Measurements from ENCODE around the gene RGS10. TPM values are rescaled to one million over a fixed set of nuclear protein-coding genes. Genes with fewer than 3 reads are reported as not detected.

RGS10 gene
- total RNA-seq, 1 experiment from 2014 or later = 46.0 TPM

DNA sequence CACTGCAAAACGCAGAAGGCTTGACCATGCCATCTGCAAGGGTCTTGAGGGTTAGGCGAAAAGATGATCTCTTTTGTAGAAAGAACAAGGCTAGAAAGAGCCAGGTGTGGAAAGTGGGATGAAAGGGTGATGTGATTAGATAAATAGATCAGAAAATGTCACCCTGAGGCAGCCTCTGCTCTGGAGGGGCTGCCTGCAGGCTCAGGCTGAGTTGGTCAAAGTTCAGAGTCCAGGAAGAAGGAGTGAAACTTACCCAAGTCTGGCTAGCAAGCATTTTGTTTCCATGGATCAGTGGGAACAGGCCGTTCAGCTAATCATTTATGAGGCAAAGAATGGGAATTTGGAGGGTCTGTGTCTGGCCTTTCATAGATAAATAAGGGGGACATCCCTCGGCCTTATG lies 79.7 kb downstream of the RGS10 start:
- Histone ChIP-seq H3K4me1 (replicated peaks; ENCODE audit: insufficient read depth) (peaks cover 48% of the 10 kb centered on the region), H4K20me1 (ENCODE audit: insufficient read depth) (no peaks in the 10 kb centered on the region), H3K27ac (peak overlapping the region; percentile 90; the same call in 1 of the 2 replicates), H3K79me2 (ENCODE audit: low read depth) (no peaks in the 10 kb centered on the region), H3K9me2 (ENCODE audit: insufficient read depth) (no peaks in the 10 kb centered on the region), H3K36me3 (ENCODE audit: low read depth) (no peaks in the 10 kb centered on the region), H3K27me3 (ENCODE audit: insufficient read depth, low read depth) (no peaks in the 10 kb centered on the region), H3K9me3 (ENCODE audit: insufficient read depth, low read depth) (no peaks in the 10 kb centered on the region; the same call in 1 of the 2 replicates), H3F3A (ENCODE audit: insufficient read depth, low read depth) (peaks cover 14% of the 10 kb centered on the region), H3K4me3 (no peak overlapping the region), H3K4me2 (peak overlapping the region; percentile 63), H2AFZ (no peak overlapping the region)
- BruUV-seq (replicated peaks) = no TSS peak
- POLR2A ChIA-PET (ENCODE audit: unreplicated experiment) = no interaction called here
- CTCF ChIA-PET = no interaction called here
- no peak for DNase-seq
- intact Hi-C loops (cut with micrococcal nuclease; ENCODE audit: unreplicated experiment) = loop anchor here (5.0 kb wide), 1 partner anchor 60 kb away; no protein-coding TSS in a partner anchor
- TF ChIP-seq, protein P1, sequence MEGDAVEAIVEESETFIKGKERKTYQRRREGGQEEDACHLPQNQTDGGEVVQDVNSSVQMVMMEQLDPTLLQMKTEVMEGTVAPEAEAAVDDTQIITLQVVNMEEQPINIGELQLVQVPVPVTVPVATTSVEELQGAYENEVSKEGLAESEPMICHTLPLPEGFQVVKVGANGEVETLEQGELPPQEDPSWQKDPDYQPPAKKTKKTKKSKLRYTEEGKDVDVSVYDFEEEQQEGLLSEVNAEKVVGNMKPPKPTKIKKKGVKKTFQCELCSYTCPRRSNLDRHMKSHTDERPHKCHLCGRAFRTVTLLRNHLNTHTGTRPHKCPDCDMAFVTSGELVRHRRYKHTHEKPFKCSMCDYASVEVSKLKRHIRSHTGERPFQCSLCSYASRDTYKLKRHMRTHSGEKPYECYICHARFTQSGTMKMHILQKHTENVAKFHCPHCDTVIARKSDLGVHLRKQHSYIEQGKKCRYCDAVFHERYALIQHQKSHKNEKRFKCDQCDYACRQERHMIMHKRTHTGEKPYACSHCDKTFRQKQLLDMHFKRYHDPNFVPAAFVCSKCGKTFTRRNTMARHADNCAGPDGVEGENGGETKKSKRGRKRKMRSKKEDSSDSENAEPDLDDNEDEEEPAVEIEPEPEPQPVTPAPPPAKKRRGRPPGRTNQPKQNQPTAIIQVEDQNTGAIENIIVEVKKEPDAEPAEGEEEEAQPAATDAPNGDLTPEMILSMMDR (conservative IDR thresholded peaks at IDR 0.05) = no peak
- TF ChIP-seq EZH2 (IDR thresholded peaks at IDR 0.05; ENCODE audit: low read depth) = no peak

DNA sequence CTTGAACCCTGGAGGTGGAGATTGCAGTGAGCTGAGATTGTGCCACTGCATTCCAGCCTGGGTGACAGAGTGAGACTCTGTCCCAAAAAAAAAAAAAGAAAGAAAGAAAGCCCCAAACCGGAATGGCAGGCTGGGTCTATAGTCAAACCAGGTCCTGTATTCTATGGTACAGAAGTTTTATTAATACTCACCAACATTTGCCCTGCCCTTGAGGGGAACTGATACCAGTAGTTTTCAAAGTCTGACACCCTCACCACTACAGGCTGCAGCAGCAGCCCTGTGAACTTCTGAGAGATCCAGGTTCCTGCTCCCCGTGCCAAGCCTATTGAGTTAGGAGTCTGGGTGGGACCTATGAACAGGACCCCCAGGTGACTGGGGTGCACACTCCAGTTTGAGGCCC lies 80.6 kb downstream of the RGS10 start:
- peaks cover 14% of the 10 kb centered on the region for H3F3A ChIP-seq (ENCODE audit: insufficient read depth, low read depth)
- H4K20me1 ChIP-seq (ENCODE audit: insufficient read depth) = no peaks in the 10 kb centered on the region
- peak; percentile 41 to 58 for DNase-seq
- POLR2A ChIA-PET (ENCODE audit: unreplicated experiment) = no interaction called here
- no TSS peak for BruUV-seq (replicated peaks)
- no peak for TF ChIP-seq EZH2 (IDR thresholded peaks at IDR 0.05; ENCODE audit: low read depth)
- TF ChIP-seq, protein P1 (conservative IDR thresholded peaks at IDR 0.05) = no peak
- peak overlapping the region; percentile 63 for H3K4me2 ChIP-seq
- H3K9me2 ChIP-seq (ENCODE audit: insufficient read depth) = no peaks in the 10 kb centered on the region
- H2AFZ ChIP-seq = no peak overlapping the region
- peak overlapping the region; percentile 90 for H3K27ac ChIP-seq
- peaks cover 45% of the 10 kb centered on the region for H3K4me1 ChIP-seq (replicated peaks; ENCODE audit: insufficient read depth)
- H3K9me3 ChIP-seq (ENCODE audit: insufficient read depth, low read depth) = no peaks in the 10 kb centered on the region; the same call in 1 of the 2 replicates
- H3K36me3 ChIP-seq (ENCODE audit: low read depth) = no peaks in the 10 kb centered on the region
- no peaks in the 10 kb centered on the region for H3K79me2 ChIP-seq (ENCODE audit: low read depth)
- no peaks in the 10 kb centered on the region for H3K27me3 ChIP-seq (ENCODE audit: insufficient read depth, low read depth)
- CTCF ChIA-PET = no interaction called here
- intact Hi-C loops (cut with micrococcal nuclease; ENCODE audit: unreplicated experiment) = loop anchor here (1.0 to 5.0 kb wide), 3 partner anchors 12 to 191 kb away; no protein-coding TSS in a partner anchor
- peak overlapping the region; percentile 13; the same call in 1 of the 2 replicates for H3K4me3 ChIP-seq

DNA sequence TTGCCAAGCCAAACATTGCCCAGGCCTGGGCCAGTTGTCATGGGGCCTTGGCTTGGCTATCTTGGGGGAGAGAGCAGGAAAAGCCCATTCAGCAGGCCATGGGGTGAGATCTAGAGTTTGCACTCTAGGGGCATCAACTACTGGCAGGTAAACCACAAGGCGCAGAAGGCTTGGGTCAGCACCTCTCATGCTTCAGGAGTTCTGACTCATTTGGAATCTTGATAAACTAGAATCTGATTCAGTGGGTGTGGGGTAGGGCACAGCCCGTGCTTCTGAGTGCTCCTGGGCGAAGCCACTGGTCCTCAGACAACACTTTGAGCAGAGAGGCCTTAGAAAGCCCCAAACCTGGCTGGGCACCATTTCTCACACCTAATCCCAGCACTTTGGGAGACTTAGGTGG lies 81.1 kb downstream of the RGS10 start:
- peak; percentile 77 to 92 for DNase-seq
- peak overlapping the region; percentile 90 for H3K27ac ChIP-seq
- BruUV-seq (replicated peaks) = no TSS peak
- peaks cover 14% of the 10 kb centered on the region for H3F3A ChIP-seq (ENCODE audit: insufficient read depth, low read depth)
- no peaks in the 10 kb centered on the region for H3K27me3 ChIP-seq (ENCODE audit: insufficient read depth, low read depth)
- ChIA-PET POLR2A (ENCODE audit: unreplicated experiment) (no interaction called here), CTCF (no interaction called here)
- peak overlapping the region; percentile 13; the same call in 1 of the 2 replicates for H3K4me3 ChIP-seq
- intact Hi-C loops (cut with micrococcal nuclease; ENCODE audit: unreplicated experiment) = loop anchor here (1.0 to 5.0 kb wide), 3 partner anchors 11 to 190 kb away; no protein-coding TSS in a partner anchor
- H3K9me2 ChIP-seq (ENCODE audit: insufficient read depth) = no peaks in the 10 kb centered on the region
- H3K9me3 ChIP-seq (ENCODE audit: insufficient read depth, low read depth) = no peaks in the 10 kb centered on the region; the same call in 1 of the 2 replicates
- H3K4me1 ChIP-seq (replicated peaks; ENCODE audit: insufficient read depth) = peaks cover 41% of the 10 kb centered on the region
- peak overlapping the region; percentile 63 for H3K4me2 ChIP-seq
- no peaks in the 10 kb centered on the region for H4K20me1 ChIP-seq (ENCODE audit: insufficient read depth)
- H2AFZ ChIP-seq = no peak overlapping the region
- no peaks in the 10 kb centered on the region for H3K79me2 ChIP-seq (ENCODE audit: low read depth)
- no peaks in the 10 kb centered on the region for H3K36me3 ChIP-seq (ENCODE audit: low read depth)
- TF ChIP-seq EZH2 (IDR thresholded peaks at IDR 0.05; ENCODE audit: low read depth) = no peak
- TF ChIP-seq, protein P1 (conservative IDR thresholded peaks at IDR 0.05) = no peak
